ENCODE data around the gene COBL.

Gene COBL

DNA sequence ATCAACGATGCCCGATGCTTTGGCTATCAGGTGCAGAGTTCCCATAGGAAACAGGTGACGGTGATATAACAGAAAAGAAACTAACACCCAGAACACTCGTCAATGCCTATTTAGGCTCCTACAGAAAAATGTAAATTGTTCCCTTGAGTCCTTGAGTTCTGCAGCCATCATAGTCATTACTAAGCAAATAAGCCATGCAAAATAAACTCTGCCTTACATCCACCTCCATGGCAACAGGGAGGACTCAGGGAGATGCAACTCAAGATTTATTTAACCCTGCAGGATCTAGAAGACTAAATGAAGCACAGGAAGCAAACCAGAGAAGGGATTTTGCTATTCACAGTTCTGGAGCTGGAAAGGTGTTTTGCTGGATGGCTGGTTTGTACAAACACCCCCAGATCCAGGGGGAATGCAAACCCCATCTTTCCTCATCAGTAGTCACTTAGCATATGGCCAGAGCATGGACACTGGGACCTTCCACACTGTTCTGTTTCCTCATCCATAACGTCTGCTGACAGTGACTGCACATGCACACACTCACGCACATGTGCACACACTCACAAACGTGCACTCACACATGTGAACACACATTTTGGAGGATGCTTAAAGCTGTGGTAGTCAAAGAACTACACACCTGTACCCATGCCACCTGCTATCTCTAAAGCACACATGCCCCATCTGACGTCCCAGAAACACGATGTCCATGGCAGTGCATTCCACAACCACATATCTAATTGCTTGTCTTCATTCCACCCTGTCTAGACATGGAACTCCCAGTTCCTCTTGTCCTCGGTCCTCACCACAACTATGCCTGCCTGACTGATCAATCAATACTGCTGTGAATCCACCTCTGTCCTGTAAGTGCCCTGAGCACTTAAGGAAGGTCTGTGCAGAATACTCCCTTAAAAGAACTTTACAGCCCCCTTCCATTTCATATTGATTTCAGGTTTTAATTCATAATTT, 178.2 kb downstream of the COBL start:
- DNase-seq (ENCODE audit: extremely low read depth, insufficient read length): no peak
- Histone ChIP-seq H3K27me3 (replicated peaks; ENCODE audit: control insufficient read depth, insufficient read depth, low read length) (no peaks in the 10 kb centered on the region; the same call in 1 of the 2 replicates), H3K36me3 (ENCODE audit: control insufficient read depth, insufficient read depth, low read length) (no peaks in the 10 kb centered on the region), H3K4me3 (replicated peaks; ENCODE audit: low read depth, low read length) (no peak overlapping the region)
- TF ChIP-seq, protein P1, sequence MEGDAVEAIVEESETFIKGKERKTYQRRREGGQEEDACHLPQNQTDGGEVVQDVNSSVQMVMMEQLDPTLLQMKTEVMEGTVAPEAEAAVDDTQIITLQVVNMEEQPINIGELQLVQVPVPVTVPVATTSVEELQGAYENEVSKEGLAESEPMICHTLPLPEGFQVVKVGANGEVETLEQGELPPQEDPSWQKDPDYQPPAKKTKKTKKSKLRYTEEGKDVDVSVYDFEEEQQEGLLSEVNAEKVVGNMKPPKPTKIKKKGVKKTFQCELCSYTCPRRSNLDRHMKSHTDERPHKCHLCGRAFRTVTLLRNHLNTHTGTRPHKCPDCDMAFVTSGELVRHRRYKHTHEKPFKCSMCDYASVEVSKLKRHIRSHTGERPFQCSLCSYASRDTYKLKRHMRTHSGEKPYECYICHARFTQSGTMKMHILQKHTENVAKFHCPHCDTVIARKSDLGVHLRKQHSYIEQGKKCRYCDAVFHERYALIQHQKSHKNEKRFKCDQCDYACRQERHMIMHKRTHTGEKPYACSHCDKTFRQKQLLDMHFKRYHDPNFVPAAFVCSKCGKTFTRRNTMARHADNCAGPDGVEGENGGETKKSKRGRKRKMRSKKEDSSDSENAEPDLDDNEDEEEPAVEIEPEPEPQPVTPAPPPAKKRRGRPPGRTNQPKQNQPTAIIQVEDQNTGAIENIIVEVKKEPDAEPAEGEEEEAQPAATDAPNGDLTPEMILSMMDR (IDR thresholded peaks at IDR 0.05; ENCODE audit: insufficient read depth, low read length, poor library complexity, severe bottlenecking): no peak

DNA sequence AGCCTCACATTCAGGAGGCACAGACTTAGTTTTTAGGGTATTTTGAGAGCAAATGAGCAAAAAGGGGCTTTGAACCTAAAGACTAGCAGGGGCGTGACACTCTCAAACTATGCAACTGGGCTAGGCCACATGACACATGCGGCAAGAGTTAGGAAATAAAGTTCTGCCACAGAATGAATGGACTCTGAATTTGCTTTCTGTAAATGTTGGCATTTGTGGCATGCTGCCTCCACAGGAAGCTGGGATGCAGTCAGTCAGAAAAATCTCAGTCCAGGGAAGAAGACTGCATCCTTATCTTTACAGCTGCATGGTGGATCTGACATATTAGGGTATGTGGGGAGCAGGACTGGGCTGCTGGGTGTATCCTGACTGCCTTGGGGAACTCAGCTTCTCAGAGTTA, 181.0 kb downstream of the COBL start:
- H3K4me3 ChIP-seq (replicated peaks; ENCODE audit: low read depth, low read length): no peak overlapping the region
- H3K27me3 ChIP-seq (replicated peaks; ENCODE audit: control insufficient read depth, insufficient read depth, low read length): no peaks in the 10 kb centered on the region
- TF ChIP-seq, protein P1 (IDR thresholded peaks at IDR 0.05; ENCODE audit: insufficient read depth, low read length, poor library complexity, severe bottlenecking): no peak
- no peaks in the 10 kb centered on the region for H3K36me3 ChIP-seq (ENCODE audit: control insufficient read depth, insufficient read depth, low read length)
- DNase-seq (ENCODE audit: extremely low read depth, insufficient read length): no peak

DNA sequence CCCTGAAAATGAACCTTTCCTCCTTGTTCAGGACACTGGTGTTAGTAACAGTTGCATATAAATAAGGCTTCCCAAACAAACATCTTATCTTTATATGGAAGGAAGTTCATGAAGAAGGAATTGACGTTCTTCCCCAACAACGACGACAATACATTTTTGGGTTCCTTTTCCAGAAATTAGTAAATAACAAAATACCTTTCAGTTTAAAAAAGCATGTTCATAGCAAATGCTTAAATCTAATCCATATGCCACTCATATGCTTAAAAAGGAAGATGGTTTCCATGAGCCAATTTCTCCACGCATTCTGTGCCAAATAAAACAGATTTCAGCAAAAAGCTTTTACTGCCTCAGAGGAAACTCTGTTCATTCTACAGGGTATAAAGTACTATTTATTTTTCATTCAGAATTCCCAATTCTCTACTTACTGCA, 182.6 kb downstream of the COBL start:
- no peak for DNase-seq (ENCODE audit: extremely low read depth, insufficient read length)
- H3K36me3 ChIP-seq (ENCODE audit: control insufficient read depth, insufficient read depth, low read length): no peaks in the 10 kb centered on the region
- H3K27me3 ChIP-seq (replicated peaks; ENCODE audit: control insufficient read depth, insufficient read depth, low read length): no peaks in the 10 kb centered on the region
- no peak overlapping the region for H3K4me3 ChIP-seq (replicated peaks; ENCODE audit: low read depth, low read length)
- TF ChIP-seq, protein P1 (IDR thresholded peaks at IDR 0.05; ENCODE audit: insufficient read depth, low read length, poor library complexity, severe bottlenecking): no peak

DNA sequence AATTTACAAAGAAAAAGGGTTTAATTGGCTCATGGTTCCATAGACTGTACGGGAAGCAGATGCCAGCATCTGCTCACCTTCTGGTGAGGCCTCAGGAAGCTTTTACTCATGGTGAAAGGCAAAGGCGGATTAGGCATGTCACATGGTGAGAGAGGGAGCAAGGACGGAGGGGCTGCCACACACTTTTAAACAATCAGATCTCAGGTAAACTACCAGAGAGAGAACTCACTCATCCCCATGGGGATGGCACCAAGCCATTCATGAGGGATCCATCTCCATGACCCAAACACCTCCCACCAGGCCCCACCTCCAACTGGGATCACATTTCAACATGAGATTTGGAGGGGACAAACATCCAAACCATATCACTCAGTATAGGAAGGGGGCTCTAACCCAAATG, 183.9 kb downstream of the COBL start:
- DNase-seq (ENCODE audit: extremely low read depth, insufficient read length): no peak
- TF ChIP-seq, protein P1 (IDR thresholded peaks at IDR 0.05; ENCODE audit: insufficient read depth, low read length, poor library complexity, severe bottlenecking): no peak
- Histone ChIP-seq H3K27me3 (replicated peaks; ENCODE audit: control insufficient read depth, insufficient read depth, low read length) (no peaks in the 10 kb centered on the region), H3K36me3 (ENCODE audit: control insufficient read depth, insufficient read depth, low read length) (no peaks in the 10 kb centered on the region), H3K4me3 (replicated peaks; ENCODE audit: low read depth, low read length) (no peak overlapping the region)

DNA sequence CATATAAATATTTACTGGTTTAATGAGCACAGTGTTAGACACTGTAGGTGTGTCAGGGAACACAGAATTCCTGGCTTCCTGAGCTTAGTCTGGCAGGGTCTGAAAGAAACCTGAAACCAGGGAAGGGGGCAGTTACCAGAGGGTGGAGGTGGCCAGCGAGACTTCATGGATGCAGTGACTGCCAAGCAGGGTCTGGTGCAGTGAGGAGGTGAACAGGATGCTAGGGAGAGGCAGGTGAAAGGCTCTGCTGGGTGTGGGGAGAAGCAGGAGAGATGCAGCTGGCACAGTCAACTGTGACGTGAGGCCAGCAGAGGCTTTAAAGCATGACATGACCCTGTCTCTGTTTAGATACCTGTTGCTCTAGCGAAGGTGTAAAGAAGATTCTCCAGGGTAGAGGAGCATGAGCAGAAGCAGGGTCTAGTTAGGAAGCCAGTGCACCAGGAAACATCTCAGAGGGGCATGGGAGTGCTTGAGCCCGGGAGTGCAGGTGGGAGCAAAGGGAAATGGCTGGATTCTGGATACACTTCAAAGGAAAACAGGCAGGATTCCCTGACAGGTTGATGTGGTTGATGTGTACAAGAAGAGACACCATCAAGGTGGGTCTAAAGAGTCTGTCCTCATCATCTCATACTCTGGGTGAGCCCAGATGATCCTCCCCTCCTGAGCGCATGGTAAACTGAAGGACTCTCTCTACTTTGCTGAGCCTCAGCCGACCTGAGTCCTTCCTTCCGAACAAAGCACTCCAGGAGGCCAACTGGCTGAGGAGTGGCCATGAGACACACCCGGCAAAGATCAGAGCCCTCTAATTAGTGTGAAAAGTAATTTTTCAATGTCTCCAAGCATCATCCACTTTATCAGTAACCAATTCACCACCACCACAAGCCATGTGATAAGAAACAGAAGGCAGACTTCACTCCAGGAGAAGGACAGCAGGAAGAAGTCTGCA, 186.8 kb downstream of the COBL start:
- no peak for DNase-seq (ENCODE audit: extremely low read depth, insufficient read length)
- TF ChIP-seq, protein P1 (IDR thresholded peaks at IDR 0.05; ENCODE audit: insufficient read depth, low read length, poor library complexity, severe bottlenecking): no peak
- H3K4me3 ChIP-seq (replicated peaks; ENCODE audit: low read depth, low read length): no peak overlapping the region
- 0 out of 2 replicates have a peak, but pooled peaks cover 1% of the 10 kb centered on the region for H3K27me3 ChIP-seq (replicated peaks; ENCODE audit: control insufficient read depth, insufficient read depth, low read length)
- H3K36me3 ChIP-seq (ENCODE audit: control insufficient read depth, insufficient read depth, low read length): no peaks in the 10 kb centered on the region

Measured in GM06990 (cell line).